ENCODE measurements around the gene DONSON. TPM values are rescaled to one million over a fixed set of nuclear protein-coding genes. Genes with fewer than 3 reads are reported as not detected.
A peak's percentile ranks its signal among the peaks of the same experiment; 100 is the strongest.

Gene DONSON
- total RNA-seq, 2 experiments from 2014 or later = 35.8 to 41.3 TPM

GRCh38 chr21:33554982-33555344 lies 33.5 kb downstream of the DONSON start:
- DNase-seq (ENCODE audit: low spot score) = no peak
- intact Hi-C loops (cut with micrococcal nuclease; ENCODE audit: unreplicated experiment) = no loop called here
- Histone ChIP-seq H3K9me2 (ENCODE audit: insufficient read depth, low read length) (no peaks in the 10 kb centered on the region), H3K4me2 (ENCODE audit: low read length) (no peak overlapping the region), H3K27ac (ENCODE audit: low read depth, low read length, poor library complexity, severe bottlenecking) (no peak overlapping the region), H3K4me3 (ENCODE audit: low read depth, low read length, poor library complexity, severe bottlenecking) (no peak overlapping the region), H3K9me3 (ENCODE audit: low read length) (no peaks in the 10 kb centered on the region), H3K36me3 (ENCODE audit: insufficient read depth, low read length) (peaks cover 100% of the 10 kb centered on the region), H3K4me1 (ENCODE audit: insufficient read depth, low read length, poor library complexity, severe bottlenecking) (no peaks in the 10 kb centered on the region), H2AFZ (ENCODE audit: low read length) (no peak overlapping the region), H3K79me2 (ENCODE audit: insufficient read depth, low read depth, low read length) (peaks cover 99% of the 10 kb centered on the region), H4K20me1 (ENCODE audit: insufficient read depth, low read length) (peaks cover 34% of the 10 kb centered on the region)
- ChIA-PET CTCF (ENCODE audit: unreplicated experiment) (no interaction called here), POLR2A (interaction anchor here (0.5 to 1.3 kb wide), 5 partner anchors 10 to 358 kb away, joined by 3 to 4 read pairs (median 3); no protein-coding TSS in a partner anchor)
- BruUV-seq (replicated peaks) = no TSS peak
- TF ChIP-seq EZH2phosphoT487 (IDR thresholded peaks at IDR 0.05; ENCODE audit: borderline replicate concordance, low read depth, low read length) = no peak
- no peak for TF ChIP-seq CTCF (conservative IDR thresholded peaks at IDR 0.05; ENCODE audit: low read length)

- no peak for TF ChIP-seq CTCF (conservative IDR thresholded peaks at IDR 0.05; ENCODE audit: low read length)
- TF ChIP-seq EZH2phosphoT487 (IDR thresholded peaks at IDR 0.05; ENCODE audit: borderline replicate concordance, low read depth, low read length) = no peak
- H4K20me1 ChIP-seq (ENCODE audit: insufficient read depth, low read length) = peaks cover 34% of the 10 kb centered on the region
- intact Hi-C loops (cut with micrococcal nuclease; ENCODE audit: unreplicated experiment) = no loop called here
- ChIA-PET CTCF (ENCODE audit: unreplicated experiment) (no interaction called here), POLR2A (interaction anchor here (1.1 kb wide), 1 partner anchor 9 kb away, joined by 3 read pairs; no protein-coding TSS in a partner anchor)
- DNase-seq (ENCODE audit: low spot score) = no peak
- H3K4me1 ChIP-seq (ENCODE audit: insufficient read depth, low read length, poor library complexity, severe bottlenecking) = no peaks in the 10 kb centered on the region
- H3K4me2 ChIP-seq (ENCODE audit: low read length) = no peak overlapping the region
- H3K9me2 ChIP-seq (ENCODE audit: insufficient read depth, low read length) = no peaks in the 10 kb centered on the region
- peaks cover 99% of the 10 kb centered on the region for H3K79me2 ChIP-seq (ENCODE audit: insufficient read depth, low read depth, low read length)
- H3K36me3 ChIP-seq (ENCODE audit: insufficient read depth, low read length) = peaks cover 100% of the 10 kb centered on the region
- no peak overlapping the region for H3K4me3 ChIP-seq (ENCODE audit: low read depth, low read length, poor library complexity, severe bottlenecking)
- TSS peak; percentile 47 for BruUV-seq (replicated peaks)
- H2AFZ ChIP-seq (ENCODE audit: low read length) = no peak overlapping the region
- no peaks in the 10 kb centered on the region for H3K9me3 ChIP-seq (ENCODE audit: low read length)
- no peak overlapping the region for H3K27ac ChIP-seq (ENCODE audit: low read depth, low read length, poor library complexity, severe bottlenecking)
Observed at GRCh38 chr21:33554236-33554981, 34.1 kb downstream of the DONSON start.

- H3K9me2 ChIP-seq (ENCODE audit: insufficient read depth, low read length) = no peaks in the 10 kb centered on the region
- H3K36me3 ChIP-seq (ENCODE audit: insufficient read depth, low read length) = peaks cover 100% of the 10 kb centered on the region
- peaks cover 31% of the 10 kb centered on the region for H4K20me1 ChIP-seq (ENCODE audit: insufficient read depth, low read length)
- no peaks in the 10 kb centered on the region for H3K9me3 ChIP-seq (ENCODE audit: low read length)
- H3K4me2 ChIP-seq (ENCODE audit: low read length) = no peak overlapping the region
- H3K27ac ChIP-seq (ENCODE audit: low read depth, low read length, poor library complexity, severe bottlenecking) = no peak overlapping the region
- POLR2A ChIA-PET = no interaction called here
- BruUV-seq (replicated peaks) = no TSS peak
- no peak overlapping the region for H2AFZ ChIP-seq (ENCODE audit: low read length)
- intact Hi-C loops (cut with micrococcal nuclease; ENCODE audit: unreplicated experiment) = no loop called here
- H3K4me1 ChIP-seq (ENCODE audit: insufficient read depth, low read length, poor library complexity, severe bottlenecking) = no peaks in the 10 kb centered on the region
- TF ChIP-seq CTCF (conservative IDR thresholded peaks at IDR 0.05; ENCODE audit: low read length) (no peak), EZH2phosphoT487 (IDR thresholded peaks at IDR 0.05; ENCODE audit: borderline replicate concordance, low read depth, low read length) (no peak)
- no peak for DNase-seq (ENCODE audit: low spot score)
- H3K79me2 ChIP-seq (ENCODE audit: insufficient read depth, low read depth, low read length) = peaks cover 99% of the 10 kb centered on the region
- no peak overlapping the region for H3K4me3 ChIP-seq (ENCODE audit: low read depth, low read length, poor library complexity, severe bottlenecking)
- CTCF ChIA-PET (ENCODE audit: unreplicated experiment) = no interaction called here
Observed at GRCh38 chr21:33552999-33553598, 35.4 kb downstream of the DONSON start.

All from OCI-LY7 (cell line).